Bronchial epithelial cell (primary cell): ENCODE results near the gene ADIRF. TPM values are rescaled to one million over a fixed set of nuclear protein-coding genes. Genes with fewer than 3 reads are reported as not detected.

Experiments used
- DNase-seq: peaks from one replicate; pipeline ENCODE4 v3.0.0-alpha.2; 2010; ENCODE audit warnings: low read depth
- FAIRE-seq: peaks from 2 replicates; lab custom pipeline; 2011; peaks lifted over from hg19 to GRCh38; lab: Jason Lieb, UNC
- H3K27me3 ChIP-seq: 2 replicates; pipeline ENCODE4 v1.5.1; 2011; ENCODE audit warnings: low read length; ENCODE audit not compliant: control insufficient read depth, insufficient read depth
- H3K36me3 ChIP-seq: 2 replicates; pipeline ENCODE4 v1.5.1; 2011; ENCODE audit warnings: low read length; ENCODE audit not compliant: control insufficient read depth, insufficient read depth
- H3K4me3 ChIP-seq: 2 replicates; pipeline ENCODE4 v1.5.1; 2011; ENCODE audit warnings: mild to moderate bottlenecking, low read depth, low read length, control low read depth
- CTCF ChIP-seq: IDR thresholded peaks from 2 replicates; pipeline ENCODE4 v1.5.1; 2011; ENCODE audit warnings: mild to moderate bottlenecking, moderate library complexity, low read length, control low read depth, inconsistent platforms; ENCODE audit not compliant: insufficient read depth, severe bottlenecking
- total RNA-seq: library from RNA; depleted of rRNA; stranded (reverse); fragments of >200 nt; gene quantifications from 2 replicates; pipeline ENCODE4 v1.2.1, GENCODE V29; 2014

Gene ADIRF
- total RNA-seq, 1 donor from 2014 or later = 25.3 TPM

GRCh38 chr10:86941991-86942421 is 26.3 kb upstream of the ADIRF start:
- FAIRE-seq (no peak), DNase-seq (no peak)
- Histone ChIP-seq H3K27me3 (peaks cover 5% of the 10 kb centered on the region), H3K4me3 (no peak overlapping the region), H3K36me3 (no peaks in the 10 kb centered on the region)
- TF ChIP-seq CTCF = no peak

GRCh38 chr10:86942441-86943315 is 25.6 kb upstream of the ADIRF start:
- TF ChIP-seq CTCF = no peak
- FAIRE-seq (no peak), DNase-seq (no peak)
- Histone ChIP-seq H3K36me3 (no peaks in the 10 kb centered on the region), H3K27me3 (peaks cover 5% of the 10 kb centered on the region), H3K4me3 (no peak overlapping the region)

GRCh38 chr10:86943316-86944030 is 24.8 kb upstream of the ADIRF start:
- Histone ChIP-seq H3K27me3 (peaks cover 5% of the 10 kb centered on the region), H3K36me3 (no peaks in the 10 kb centered on the region), H3K4me3 (no peak overlapping the region)
- FAIRE-seq (no peak), DNase-seq (no peak)
- TF ChIP-seq CTCF = no peak

GRCh38 chr10:86944031-86944419 is 24.3 kb upstream of the ADIRF start:
- no peak for DNase-seq
- Histone ChIP-seq H3K4me3 (no peak overlapping the region), H3K36me3 (no peaks in the 10 kb centered on the region), H3K27me3 (peaks cover 5% of the 10 kb centered on the region)
- FAIRE-seq = no peak
- TF ChIP-seq CTCF = no peak

- no peaks in the 10 kb centered on the region for H3K36me3 ChIP-seq
- TF ChIP-seq CTCF = no peak
- H3K27me3 ChIP-seq = peaks cover 5% of the 10 kb centered on the region
- FAIRE-seq (peak; percentile 99), DNase-seq (peak; percentile 67)
- H3K4me3 ChIP-seq = no peak overlapping the region
These were observed 23.8 kb upstream of the ADIRF start for GRCh38 chr10:86944471-86944870.
